HG03571 (cell line): ENCODE data around the gene TIMM22.
"Not testable (repeated sequence)": the region's sequence is repeated elsewhere in the genome, so short reads cannot be mapped to it uniquely, and the experiment has no call there.

Experiments
- ATAC-seq: cut with Tn5 transposase; IDR thresholded peaks from one replicate; pipeline ENCODE4 v1.9.1; 2021; ENCODE audit not compliant: unreplicated experiment

The TIMM22 gene

DNA sequence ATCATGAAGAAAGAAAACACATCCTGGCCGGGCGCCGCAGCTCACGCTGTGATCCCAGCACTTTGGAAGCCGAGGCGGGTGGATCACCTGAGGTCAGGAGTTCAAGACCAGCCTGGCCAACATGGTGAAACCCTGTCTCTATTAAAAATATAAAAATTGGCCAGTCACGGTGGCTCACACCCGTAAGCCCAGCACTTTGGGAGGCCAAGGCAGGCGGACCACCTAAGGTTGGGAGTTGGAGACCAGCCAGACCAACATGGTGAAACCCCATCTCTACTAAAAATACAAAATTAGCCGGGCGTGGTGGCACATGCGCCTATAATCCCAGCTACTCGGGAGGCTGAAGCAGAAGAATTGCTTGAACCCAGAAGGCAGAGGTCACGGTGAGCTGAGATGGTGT is 25.1 kb upstream of the TIMM22 start:
- not testable (repeated sequence) for ATAC-seq

DNA sequence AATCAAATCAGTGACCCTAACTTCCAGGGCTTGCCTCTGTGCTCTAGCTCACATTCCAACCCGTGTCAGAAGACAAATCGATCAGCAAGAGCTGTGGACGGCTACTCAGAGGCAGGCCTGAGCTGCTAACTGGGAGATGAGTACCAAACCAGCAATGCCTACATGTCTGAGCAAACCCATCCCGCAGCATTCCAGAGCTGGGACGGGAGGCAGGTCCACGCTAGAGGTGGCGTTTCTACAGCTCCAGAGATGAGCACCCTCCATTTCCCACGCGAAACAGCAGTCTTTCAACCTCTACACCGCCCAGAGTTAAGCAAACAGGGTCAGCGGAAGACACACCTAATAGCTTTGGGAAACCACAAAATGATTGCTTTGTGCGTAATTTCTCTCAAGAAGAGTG is 23.9 kb upstream of the TIMM22 start:
- ATAC-seq = no peak

DNA sequence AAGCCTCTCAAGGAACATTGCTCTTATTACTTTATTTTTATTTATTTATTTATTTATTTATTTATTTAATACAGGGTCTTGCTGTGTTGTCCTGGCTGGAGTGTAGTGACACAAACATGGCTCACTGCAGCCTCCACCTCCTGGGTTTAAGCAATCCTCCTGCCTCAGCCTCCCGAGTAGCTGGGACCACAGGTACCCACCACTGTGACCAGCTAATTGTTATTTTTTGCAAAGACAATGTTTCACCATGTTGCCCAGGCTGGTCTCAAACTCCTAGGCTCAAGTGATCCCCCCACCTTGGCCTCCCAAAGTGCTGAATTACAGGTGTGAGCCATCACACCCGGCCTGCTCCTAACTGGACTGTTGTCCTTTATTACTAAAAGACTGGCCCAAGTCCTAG is 22.2 kb upstream of the TIMM22 start:
- ATAC-seq = not testable (repeated sequence)

DNA sequence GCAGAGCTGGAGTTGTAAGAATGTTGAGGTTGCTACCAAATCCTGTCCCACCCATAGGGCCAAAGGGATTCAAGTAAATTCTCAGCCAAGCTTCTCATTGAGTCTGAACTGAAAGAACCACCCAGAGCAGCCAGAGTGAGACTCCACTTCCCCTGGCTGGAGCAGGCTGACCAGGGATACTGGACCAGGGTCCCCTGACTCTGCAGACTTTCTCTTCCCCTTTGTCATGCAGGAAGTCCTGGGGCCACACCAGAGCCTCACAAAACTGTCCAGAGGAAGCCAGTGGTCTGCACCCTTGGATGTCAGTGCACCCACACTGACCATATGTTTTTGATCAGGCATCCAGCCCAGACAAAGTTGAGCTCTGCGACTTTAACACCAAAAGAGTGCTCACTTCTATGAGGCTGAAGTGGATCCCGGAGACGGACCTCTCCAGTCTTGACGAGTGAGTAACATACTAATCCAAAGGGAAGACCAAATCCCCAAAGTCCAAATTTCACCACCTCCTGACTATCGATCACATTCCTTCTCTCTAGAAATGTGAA is 21.5 kb upstream of the TIMM22 start:
- ATAC-seq = no peak

DNA sequence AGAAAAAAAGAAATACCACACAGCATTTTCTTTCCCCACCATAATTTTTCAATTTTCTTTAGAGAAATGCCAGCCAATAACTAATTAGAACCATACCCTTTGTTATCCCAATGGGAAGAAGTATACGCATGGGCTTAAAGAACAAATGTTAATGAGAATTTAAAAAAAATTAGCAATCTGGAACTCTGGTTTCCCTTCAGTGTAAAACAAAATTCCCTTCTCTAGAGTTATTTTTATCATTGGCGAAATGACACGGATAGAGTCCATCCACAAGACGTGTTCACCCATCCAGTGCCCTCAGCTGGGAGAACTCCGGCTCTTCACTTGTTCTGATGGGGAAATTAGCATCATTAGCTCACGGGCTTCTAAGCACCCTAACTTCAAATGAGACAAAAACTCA is 20.6 kb upstream of the TIMM22 start:
- ATAC-seq = no peak

DNA sequence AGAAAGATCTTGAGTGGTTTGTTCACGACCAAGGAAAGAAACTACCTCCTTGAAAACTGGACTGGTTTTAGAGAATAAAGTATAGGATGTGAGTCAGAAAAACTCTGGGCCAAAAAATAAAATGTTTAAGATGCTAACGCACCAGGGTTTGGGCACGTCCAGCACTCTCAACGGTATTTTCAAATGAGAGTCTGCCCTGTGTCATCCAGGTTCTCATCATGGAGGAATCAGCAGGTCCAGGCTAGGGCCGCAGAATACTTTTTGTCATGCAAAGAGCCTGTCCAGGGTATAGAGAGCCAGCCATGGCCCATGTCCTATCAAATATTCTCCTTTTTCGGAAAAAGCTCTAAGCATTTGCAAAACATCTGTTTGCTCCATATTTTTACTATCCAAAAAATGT is 19.8 kb upstream of the TIMM22 start:
- ATAC-seq = no peak

DNA sequence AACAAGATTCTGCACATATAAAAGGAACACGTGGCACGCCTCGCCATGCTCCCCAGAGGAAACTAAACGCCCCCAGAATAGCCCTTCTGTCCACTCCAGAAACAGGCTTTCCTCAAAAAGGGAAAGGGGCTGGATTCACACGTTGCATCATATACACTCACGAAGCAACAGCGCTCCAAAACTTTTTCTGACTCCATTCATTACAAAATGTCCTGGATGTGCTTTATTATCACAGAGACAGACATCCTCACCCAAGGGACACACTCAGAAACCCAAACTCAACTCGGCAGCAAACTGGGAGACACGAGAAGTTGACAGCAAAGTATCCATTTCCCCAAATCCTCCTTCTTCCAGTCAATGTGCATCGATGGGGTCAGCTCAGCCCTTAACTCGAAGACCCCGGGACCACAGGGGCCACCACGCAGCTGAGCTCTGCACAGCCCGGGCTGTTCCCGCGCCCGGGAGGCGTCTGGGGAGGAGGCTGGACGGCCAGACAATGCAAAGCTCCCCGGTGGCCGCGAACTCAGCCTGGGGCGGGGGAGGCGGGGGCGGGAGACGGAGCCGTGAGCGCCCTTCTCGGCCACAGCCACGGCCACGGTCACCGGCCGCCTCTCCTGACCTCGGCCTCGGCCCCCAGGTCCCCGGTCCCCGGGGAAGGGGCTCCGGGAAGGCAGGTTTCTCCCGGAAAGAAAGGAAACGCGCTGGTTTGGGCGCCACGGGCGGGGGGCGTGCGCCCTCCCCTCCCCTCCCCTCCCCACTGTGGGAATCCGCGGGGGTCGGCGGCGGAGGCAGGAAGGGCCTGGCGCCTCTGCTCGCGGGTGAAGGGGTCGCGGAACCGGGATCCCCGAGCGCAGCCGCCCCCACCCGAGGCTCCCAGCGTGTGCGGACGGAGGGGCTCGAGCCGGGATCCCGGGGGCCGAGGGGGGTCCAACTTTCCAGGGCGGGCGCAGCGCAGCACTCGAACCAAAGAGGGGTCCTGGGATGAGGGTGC is 18.5 kb upstream of the TIMM22 start:
- no peak for ATAC-seq

DNA sequence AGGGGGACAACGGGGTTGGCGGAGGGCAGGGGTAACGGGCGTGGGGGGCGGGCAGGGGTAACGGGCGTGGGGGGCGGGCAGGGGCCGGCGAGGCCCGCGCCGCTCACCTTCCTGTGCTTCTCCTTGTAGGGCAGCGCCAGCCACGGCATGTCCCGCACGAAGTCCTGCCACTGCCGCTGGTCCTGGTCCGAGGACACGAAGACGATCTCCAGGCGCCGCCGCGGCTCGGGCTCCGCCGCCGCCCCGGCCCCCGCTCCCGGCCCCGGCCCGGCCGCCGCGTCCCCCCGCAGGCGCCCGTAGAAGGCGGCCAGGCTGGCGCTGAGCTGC is 17.8 kb upstream of the TIMM22 start:
- ATAC-seq = peak; percentile 26

DNA sequence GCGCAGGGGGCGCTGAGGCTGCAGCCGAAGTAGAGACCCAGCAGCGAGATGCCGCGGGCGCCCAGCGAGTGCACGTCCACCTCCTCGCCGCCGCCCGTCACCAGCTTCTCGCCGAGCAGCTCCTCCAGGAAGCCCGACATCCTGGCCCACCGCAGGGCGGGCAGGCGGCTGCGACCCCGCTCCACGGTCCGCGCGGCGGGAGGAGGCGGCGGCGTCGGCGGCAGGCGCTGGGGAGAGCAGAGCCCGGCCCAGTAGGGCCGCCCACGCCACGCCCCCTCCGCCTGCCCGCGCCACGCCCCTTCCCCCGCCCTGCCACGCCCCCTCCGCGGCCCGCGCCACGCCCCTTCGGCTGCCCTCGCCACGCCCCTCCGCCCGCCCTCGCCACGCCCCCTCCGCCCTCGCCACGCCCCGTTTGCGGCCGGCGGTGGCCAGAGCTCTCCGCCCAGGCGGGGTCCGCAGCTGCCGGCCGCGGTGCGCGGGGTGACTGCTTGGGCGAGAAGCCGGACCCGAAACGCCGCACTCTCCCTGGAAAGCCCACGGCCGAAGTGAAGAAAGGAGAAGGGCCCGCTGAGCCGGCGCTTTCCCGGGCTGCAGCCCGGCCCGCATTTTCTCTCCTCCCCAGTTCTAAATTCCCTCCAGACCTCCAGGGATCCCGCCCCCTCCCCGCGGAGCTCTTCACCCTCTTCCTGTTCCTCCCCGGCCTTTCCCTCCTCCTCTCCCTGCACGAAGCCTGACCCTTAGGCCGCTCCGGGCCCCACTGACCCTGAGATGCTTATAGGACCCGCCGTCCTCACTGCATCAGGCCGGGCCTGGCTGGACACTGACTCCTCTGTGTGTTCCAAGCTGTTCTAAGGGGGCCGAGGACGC is 17.2 kb upstream of the TIMM22 start, which contains the start of gene NXN:
Gene NXN, minus strand, starts transcription at position 238 of the 867 bp plus-strand sequence.
- ATAC-seq = peak; percentile 58

DNA sequence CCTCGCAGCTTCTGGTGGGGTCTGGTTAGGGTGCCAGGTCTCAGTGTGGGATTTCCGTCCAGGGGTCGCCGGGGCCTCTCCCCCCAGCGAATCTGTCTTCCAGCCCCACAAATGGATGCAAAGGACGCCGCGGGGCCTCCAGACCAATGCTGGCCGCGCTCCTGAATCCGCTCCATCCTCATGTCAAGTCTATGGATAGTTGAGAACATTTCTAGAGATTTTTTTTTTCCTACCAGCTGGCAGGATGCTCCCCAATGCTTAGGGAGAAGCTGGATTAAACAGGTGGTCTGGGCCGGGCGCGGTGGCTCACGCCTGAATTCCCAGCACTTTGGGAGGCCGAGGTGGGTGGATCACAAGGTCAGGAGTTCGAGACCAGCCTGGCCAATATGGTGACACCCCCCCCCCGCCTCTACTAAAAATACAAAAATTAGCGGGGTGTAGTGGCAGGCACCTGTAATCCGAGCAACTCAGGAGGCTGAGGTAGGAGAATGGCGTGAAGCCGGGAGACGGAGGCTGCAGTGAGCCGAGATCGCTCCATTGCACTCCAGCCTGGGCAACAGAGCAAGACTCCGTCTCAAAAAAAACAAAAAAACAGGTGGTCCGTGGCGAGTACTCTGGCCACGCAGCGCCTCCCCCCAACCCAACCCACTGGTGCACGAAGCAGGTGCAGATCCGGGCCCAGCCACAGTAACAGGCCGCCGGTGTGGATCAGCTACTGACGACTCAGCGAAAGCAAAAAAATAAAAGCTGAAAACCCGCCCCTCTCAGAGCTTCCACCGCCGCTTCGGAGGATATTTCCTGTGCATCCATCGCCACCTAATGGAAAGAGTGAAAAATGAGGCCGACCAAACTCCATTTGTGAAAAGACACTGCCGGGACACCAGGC is 16.3 kb upstream of the TIMM22 start:
- ATAC-seq = no peak

DNA sequence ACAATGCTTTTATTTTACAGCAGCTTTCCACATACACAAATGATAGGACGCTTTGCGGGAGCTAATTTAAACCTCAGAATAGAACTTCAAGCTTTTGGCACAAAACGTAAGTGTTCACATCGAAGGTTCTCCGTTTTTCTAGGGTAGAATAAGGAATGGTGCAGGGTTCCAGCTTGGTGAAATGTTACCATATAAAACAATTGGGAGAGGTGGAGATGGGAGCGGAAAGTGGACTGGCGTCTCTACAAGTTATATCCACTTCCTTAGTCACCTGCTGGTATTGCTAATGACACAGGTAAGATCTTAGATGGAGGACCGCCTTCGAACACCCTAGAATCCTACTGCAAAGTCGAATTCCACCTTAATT is 15.7 kb upstream of the TIMM22 start:
- ATAC-seq = no peak

DNA sequence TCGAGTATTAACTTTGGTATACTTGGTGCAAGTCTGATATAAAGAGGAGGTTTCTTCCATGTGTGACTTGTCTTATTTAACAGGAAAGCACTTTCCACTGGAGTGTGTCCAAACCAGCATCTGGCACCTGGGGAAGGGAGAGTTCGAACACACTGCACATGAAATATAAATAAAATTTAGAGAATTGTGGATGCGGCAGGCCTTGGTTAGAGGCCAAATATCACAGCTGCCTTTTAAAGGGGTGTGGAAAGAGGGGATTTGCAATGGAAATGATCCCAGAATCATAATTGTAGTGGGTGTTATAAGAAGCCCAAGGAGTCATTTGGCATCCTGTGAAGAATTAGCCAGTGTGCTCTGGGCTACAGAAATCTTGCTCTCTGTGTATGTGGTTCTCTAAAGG is 13.0 kb upstream of the TIMM22 start:
- ATAC-seq = no peak

DNA sequence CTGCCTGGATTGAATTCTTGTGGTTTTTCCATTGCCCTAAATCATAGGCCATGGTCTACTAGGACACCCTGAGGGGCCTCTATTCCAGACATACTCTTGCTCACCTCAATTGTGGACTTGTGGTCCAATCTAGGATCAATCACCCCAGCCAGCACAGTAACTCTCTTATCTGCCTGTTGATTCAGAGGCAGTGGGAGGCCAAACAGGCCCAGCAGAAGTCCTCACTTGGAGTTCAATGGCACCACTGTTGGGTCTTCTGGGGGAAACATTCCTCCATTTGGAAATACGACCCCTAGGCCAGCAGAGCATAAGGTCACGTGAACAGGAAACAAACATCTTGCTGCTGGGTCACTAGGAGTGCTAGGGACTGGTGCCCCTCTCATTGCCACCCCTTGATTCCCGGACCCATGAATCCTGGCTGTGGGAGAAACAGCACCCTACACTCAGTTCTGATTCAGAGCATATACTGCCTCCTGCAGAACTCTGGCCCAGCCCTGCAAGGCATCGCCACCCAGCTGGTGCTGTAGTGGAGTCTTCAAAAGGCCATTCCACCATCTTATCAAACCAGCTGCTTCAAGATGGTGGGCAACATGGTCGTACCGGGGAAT is 10.5 kb upstream of the TIMM22 start:
- ATAC-seq = no peak

DNA sequence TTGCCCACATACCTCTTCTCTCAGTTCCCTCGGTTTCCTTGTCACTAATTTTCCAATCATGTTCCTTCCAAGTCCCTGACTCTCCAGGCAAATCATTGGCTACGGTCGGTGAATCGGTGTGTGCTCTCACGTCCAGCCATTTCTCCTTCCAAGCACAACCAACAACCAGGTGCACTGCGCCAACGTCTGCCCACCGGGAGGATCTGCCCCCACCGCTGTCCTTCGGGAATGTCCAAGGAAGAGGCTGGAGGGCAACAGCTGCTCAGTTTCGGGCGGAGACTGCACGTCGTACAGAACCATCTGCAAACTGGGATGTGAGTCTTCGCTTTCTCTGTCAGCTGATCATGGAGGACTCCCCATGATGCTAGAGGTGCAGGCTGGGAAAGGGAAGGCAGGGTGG is 9.0 kb upstream of the TIMM22 start:
- ATAC-seq = no peak

DNA sequence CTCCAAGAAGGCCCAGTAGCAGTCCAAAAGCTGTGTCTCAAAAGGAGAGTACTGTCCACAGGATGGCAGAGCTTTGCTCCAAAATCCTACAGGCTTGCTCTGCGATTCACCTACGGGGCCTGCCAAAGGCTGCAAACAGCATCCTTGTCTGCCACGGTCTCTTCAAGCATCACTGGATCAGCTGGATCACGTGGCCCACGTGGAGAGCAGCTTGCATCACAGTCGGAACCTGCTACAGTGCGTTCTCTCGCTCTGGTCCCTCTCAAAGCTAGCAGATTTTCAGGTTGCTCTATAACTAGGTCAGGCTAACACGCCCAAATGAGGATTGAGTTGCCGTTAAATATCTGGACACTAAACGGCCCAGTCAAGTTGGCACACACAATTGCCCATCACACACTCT is 8.4 kb upstream of the TIMM22 start:
- no peak for ATAC-seq

DNA sequence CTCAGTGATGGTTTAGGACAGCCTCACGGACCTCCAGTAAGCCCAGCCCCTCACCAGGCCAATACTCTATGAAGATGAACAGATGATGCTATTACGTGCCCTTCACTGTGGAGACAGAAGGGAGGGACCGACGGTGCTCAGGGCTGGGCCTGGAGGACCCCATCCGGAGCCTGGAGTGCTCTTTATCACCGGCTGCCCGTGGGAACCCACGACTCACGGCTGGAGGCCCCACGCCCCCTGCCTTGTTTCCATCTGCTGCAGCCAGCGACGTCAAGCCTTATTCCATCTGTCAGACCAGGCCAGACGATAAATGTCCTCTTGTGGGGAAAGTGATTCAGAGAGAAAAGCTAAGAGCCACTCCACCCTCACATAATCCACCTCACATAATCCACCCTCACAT is 4.0 kb upstream of the TIMM22 start:
- ATAC-seq = no peak

DNA sequence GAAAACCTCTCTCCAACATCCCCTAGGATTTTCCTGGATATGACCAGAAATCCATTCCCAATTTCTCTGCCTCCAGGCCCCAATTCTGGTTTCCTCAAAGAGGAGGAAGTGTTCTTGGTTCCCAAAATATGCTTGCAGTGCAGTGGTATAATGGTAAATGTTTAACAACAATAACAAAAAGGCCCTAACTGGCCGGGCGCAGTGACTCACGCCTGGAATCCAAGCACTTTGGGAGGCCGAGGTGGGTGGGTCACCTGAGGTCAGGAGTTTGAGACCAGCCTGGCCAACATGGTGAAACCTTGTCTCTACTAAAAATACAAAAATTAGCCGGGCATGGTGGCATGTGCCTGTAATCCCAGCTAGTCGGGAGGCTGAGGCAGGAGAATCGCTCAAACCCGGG is 1.6 kb upstream of the TIMM22 start:
- not testable (repeated sequence) for ATAC-seq

DNA sequence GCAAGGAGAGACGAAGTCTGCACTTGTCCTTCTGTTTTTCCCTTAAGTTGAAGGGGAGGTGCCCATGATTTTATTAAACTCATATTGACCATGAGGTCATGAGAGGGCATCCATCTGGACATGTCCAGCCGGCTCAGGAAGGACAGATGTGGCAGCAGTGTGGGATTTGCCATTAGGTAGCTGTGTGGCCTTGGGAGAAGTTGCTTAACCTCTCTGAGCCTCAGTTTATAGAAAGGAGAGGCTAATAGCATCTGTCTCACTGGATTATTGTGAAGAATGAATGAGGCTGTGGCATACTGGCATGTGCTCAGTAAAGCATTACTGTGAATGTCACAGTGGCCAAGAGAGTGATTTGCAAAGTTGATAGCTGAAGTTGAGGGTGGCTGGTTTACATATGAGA is 1.2 kb downstream of the TIMM22 start:
- no peak for ATAC-seq

DNA sequence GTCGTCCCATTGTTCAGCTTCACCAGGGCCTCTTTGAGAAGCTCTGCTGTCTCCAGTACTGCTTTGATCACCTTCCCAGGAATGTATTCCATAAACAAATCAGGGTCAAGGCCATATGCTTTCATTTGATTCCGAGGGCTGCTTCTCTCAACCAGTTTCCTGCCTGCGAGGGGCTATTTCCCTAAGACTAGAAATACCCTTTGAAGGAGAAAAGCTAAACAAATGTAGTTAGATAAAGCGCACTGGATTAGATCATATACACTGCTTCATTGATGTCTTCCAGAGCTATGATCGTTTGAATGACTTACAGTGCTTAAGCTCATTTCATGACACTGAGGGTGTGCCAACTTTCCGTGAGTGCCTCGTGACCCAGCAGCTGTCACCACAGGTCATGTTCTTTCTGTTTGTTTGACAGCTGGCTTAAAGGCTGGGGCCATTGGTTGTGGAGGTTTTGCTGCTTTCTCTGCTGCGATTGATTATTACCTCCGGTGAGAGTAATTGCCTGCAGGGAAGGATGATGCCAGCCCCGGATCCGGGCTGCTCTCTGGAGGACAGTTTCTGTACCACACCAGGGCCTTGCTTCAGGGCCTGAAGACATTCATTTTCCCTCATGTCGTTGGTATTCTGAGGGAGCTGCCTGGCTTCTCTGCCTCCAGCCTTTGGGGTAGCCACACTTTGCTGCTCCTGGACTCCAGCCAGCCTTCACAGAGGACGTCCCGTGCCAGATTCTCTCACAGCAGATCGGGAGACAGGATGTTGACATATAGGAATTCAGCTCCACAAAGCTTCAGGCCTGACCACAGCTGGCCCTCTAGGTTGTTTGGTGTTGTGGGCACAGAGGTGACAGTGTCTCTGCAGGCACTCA is 3.9 kb downstream of the TIMM22 start:
- ATAC-seq = no peak
